Gastrocnemius medialis (tissue), 4 donors: ENCODE results near the gene ZNF791.

Source experiments
- CTCF ChIP-seq, 5 experiments: fragments of 450-650 bp in 3 of 5; fragments of 200-600 bp in 2 of 5; sonication (generic) in 2 of 5; IDR thresholded peaks in 4 of 5; conservative IDR thresholded peaks in 1 of 5; 1 replicate in 4 of 5; 2 replicates in 1 of 5; pipeline ENCODE4 v1.5.1; 2016 to 2019; ENCODE audit warnings: antibody characterized with exemption in 5 of 5, mild to moderate bottlenecking in 3 of 5, moderate library complexity in 3 of 5
- POLR2A ChIP-seq, 2 donors: fragments of 450-650 bp; IDR thresholded peaks; one replicate each; pipeline ENCODE4 v1.6.1; 2017; ENCODE audit warnings: antibody characterized with exemption in 2 of 2, mild to moderate bottlenecking in 2 of 2, moderate library complexity in 2 of 2

GRCh38 chr19:12636631-12637030 is 25.9 kb downstream of the ZNF791 start:
- TF ChIP-seq POLR2A (IDR thresholded peaks at IDR 0.05), result no peak
- no peak for TF ChIP-seq CTCF (IDR thresholded peaks at IDR 0.05 in 4 of 5, conservative IDR thresholded peaks at IDR 0.05 in 1 of 5)
